HG02870 (cell line): ENCODE data around the gene SMC2.

Experiments used
- ATAC-seq: cut with Tn5 transposase; IDR thresholded peaks from one replicate; pipeline ENCODE4 v1.9.1; 2021; ENCODE audit warnings: mild to moderate bottlenecking, moderate library complexity; ENCODE audit not compliant: unreplicated experiment

Gene SMC2

GRCh38 chr9:104093647-104094533 lies at the start of gene SMC2:
SMC2 (plus strand) TSS chr9:104094309; CDS start chr9:104095385, 1,076 bp downstream.
- peak; percentile 85 for ATAC-seq

- ATAC-seq, result no peak
These were observed 25.6 kb upstream of the SMC2 start for GRCh38 chr9:104068546-104068945.

- ATAC-seq, result no peak
These were observed 24.8 kb upstream of the SMC2 start for GRCh38 chr9:104069288-104069687.

GRCh38 chr9:104071589-104071988 lies 22.5 kb upstream of the SMC2 start:
- ATAC-seq, result no peak

GRCh38 chr9:104073098-104073769 lies 20.9 kb upstream of the SMC2 start:
- ATAC-seq, result no peak

- ATAC-seq, result no peak
These were observed 20.4 kb upstream of the SMC2 start for GRCh38 chr9:104073770-104074133.

GRCh38 chr9:104074876-104075275 lies 19.2 kb upstream of the SMC2 start:
- ATAC-seq, result no peak

- ATAC-seq, result no peak
These were observed 18.0 kb upstream of the SMC2 start for GRCh38 chr9:104075801-104076753.

- no peak for ATAC-seq
These were observed 15.5 kb upstream of the SMC2 start for GRCh38 chr9:104078596-104078995.

GRCh38 chr9:104080983-104081382 lies 13.1 kb upstream of the SMC2 start:
- ATAC-seq, result no peak

GRCh38 chr9:104082168-104082567 lies 11.9 kb upstream of the SMC2 start:
- no peak for ATAC-seq

- ATAC-seq, result no peak
These were observed 8.6 kb upstream of the SMC2 start for GRCh38 chr9:104085525-104085924.

- ATAC-seq, result no peak
These were observed 6.2 kb upstream of the SMC2 start for GRCh38 chr9:104087894-104088293.

- ATAC-seq, result no peak
These were observed 5.7 kb upstream of the SMC2 start for GRCh38 chr9:104088416-104088815.

- ATAC-seq, result no peak
These were observed 3.5 kb upstream of the SMC2 start for GRCh38 chr9:104090578-104090977.

- ATAC-seq, result no peak
These were observed 3.0 kb upstream of the SMC2 start for GRCh38 chr9:104091116-104091515.

- peak; percentile 36 for ATAC-seq
These were observed 2.4 kb upstream of the SMC2 start for GRCh38 chr9:104091708-104092107.

GRCh38 chr9:104092192-104092591 lies 1.9 kb upstream of the SMC2 start:
- no peak for ATAC-seq

- no peak for ATAC-seq
These were observed 1.1 kb upstream of the SMC2 start for GRCh38 chr9:104092875-104093600.

- ATAC-seq, result no peak
These were observed 466 bp downstream of the SMC2 start for GRCh38 chr9:104094534-104095015.
